GM23338 (cell line): Measurements from ENCODE around the gene ORC4. TPM values are rescaled to one million over a fixed set of nuclear protein-coding genes. Genes with fewer than 3 reads are reported as not detected.

ENCODE experiments used
- ATAC-seq: fragments of 200-7000 bp; cut with Tn5 transposase; 3 replicates; pipeline ENCODE4 v1.9.1; 2020
- DNase-seq: peaks from one replicate; pipeline ENCODE4 v3.0.0-alpha.2; 2015; ENCODE audit warnings: low spot score
- H2AFZ ChIP-seq: fragments of 200-600 bp; sonication (generic); 2 replicates; pipeline ENCODE4 v1.8.0; 2016; ENCODE audit warnings: antibody characterized with exemption, mild to moderate bottlenecking, moderate library complexity
- H3F3A ChIP-seq: fragments of 200-600 bp; sonication (generic); replicated peaks from 2 replicates; pipeline ENCODE4 v1.8.0; 2017; ENCODE audit warnings: antibody characterized with exemption, mixed run types, low read depth
- H3K27ac ChIP-seq: fragments of 200-600 bp; sonication (generic); 2 replicates; pipeline ENCODE4 v1.6.1; 2016; ENCODE audit warnings: low read depth
- H3K27me3 ChIP-seq: fragments of 200-600 bp; sonication (generic); 2 replicates; pipeline ENCODE4 v1.8.0; 2016; ENCODE audit warnings: mild to moderate bottlenecking, mixed run types, moderate library complexity; ENCODE audit not compliant: insufficient read depth
- H3K36me3 ChIP-seq: fragments of 200-600 bp; sonication (generic); 2 replicates; pipeline ENCODE4 v1.8.0; 2016; ENCODE audit warnings: mild to moderate bottlenecking; ENCODE audit not compliant: insufficient read depth
- H3K4me1 ChIP-seq: fragments of 200-600 bp; sonication (generic); 2 replicates; pipeline ENCODE4 v1.8.0; 2016; ENCODE audit warnings: mild to moderate bottlenecking, moderate library complexity; ENCODE audit not compliant: insufficient read depth
- H3K4me2 ChIP-seq: fragments of 200-600 bp; sonication (generic); 2 replicates; pipeline ENCODE4 v1.7.1; 2017; ENCODE audit warnings: mixed run types
- H3K4me3 ChIP-seq: fragments of 200-600 bp; sonication (generic); 2 replicates; pipeline ENCODE4 v1.6.1; 2016; ENCODE audit warnings: mixed run types
- H3K79me2 ChIP-seq: fragments of 200-600 bp; sonication (generic); replicated peaks from 2 replicates; pipeline ENCODE4 v1.8.0; 2017; ENCODE audit warnings: mild to moderate bottlenecking; ENCODE audit not compliant: insufficient read depth
- H3K9me2 ChIP-seq: fragments of 200-600 bp; sonication (generic); 2 replicates; pipeline ENCODE4 v1.8.0; 2017; ENCODE audit not compliant: insufficient read depth
- H4K20me1 ChIP-seq: fragments of 200-600 bp; sonication (generic); replicated peaks from 2 replicates; pipeline ENCODE4 v1.8.0; 2017; ENCODE audit warnings: mild to moderate bottlenecking; ENCODE audit not compliant: insufficient read depth
- H3K27ac Mint-ChIP-seq: 2 replicates; pipeline ENCODE4 v1.8.0; 2020; ENCODE audit warnings: inconsistent platforms, mild to moderate bottlenecking, moderate library complexity, mixed read lengths
- H3K27me3 Mint-ChIP-seq: 3 replicates; pipeline ENCODE4 v1.8.0; 2022; ENCODE audit warnings: low read depth, mild to moderate bottlenecking, moderate library complexity, mixed read lengths, inconsistent platforms; ENCODE audit not compliant: insufficient read depth, poor library complexity
- H3K36me3 Mint-ChIP-seq: 3 replicates; pipeline ENCODE4 v1.8.0; 2021; ENCODE audit warnings: low read depth, mild to moderate bottlenecking, inconsistent platforms, moderate library complexity, mixed read lengths
- H3K4me1 Mint-ChIP-seq: 3 replicates; pipeline ENCODE4 v1.8.0; 2020; ENCODE audit warnings: mild to moderate bottlenecking, inconsistent platforms, mixed read lengths
- H3K4me3 Mint-ChIP-seq: 3 replicates; pipeline ENCODE4 v1.8.0; 2021; ENCODE audit warnings: moderate library complexity, mild to moderate bottlenecking, inconsistent platforms, mixed read lengths
- H3K9me3 Mint-ChIP-seq: 3 replicates; pipeline ENCODE4 v1.8.0; 2020; ENCODE audit warnings: moderate library complexity, mild to moderate bottlenecking, inconsistent platforms, mixed read lengths
- CREB1 ChIP-seq: fragments of 250-450 bp; sonication (Bioruptor Pico); IDR thresholded peaks from 2 replicates; pipeline ENCODE4 v1.5.0; 2020; ENCODE audit warnings: low read depth, mild to moderate bottlenecking, moderate library complexity
- CTCF ChIP-seq, 2 experiments: fragments of 200-600 bp in 1 of 2; sonication (generic) in 1 of 2; conservative IDR thresholded peaks; 2 replicates each; pipeline versions ENCODE4 v1.5.1 to v1.6.1; 2016 to 2017; ENCODE audit warnings: antibody characterized with exemption in 2 of 2, low read depth in 2 of 2, mild to moderate bottlenecking in 2 of 2, moderate library complexity in 1 of 2
- JUNB ChIP-seq: IDR thresholded peaks from one replicate; pipeline ENCODE4 v1.6.1; 2016; ENCODE audit warnings: antibody characterized with exemption; ENCODE audit not compliant: unreplicated experiment
- NANOG ChIP-seq: IDR thresholded peaks from 2 replicates; pipeline ENCODE4 v1.6.1; 2016; ENCODE audit warnings: antibody characterized with exemption, borderline replicate concordance
- POLR2AphosphoS5 ChIP-seq: IDR thresholded peaks from 2 replicates; pipeline ENCODE4 v1.6.1; 2016; ENCODE audit warnings: antibody characterized with exemption, low read depth
- STAT1 ChIP-seq: IDR thresholded peaks from one replicate; pipeline ENCODE4 v1.6.1; 2016; ENCODE audit warnings: antibody characterized with exemption; ENCODE audit not compliant: unreplicated experiment
- ZNF114 ChIP-seq: fragments of 250-450 bp; sonication (Bioruptor Pico); IDR thresholded peaks from 2 replicates; pipeline ENCODE4 v1.5.0; 2020; ENCODE audit warnings: mild to moderate bottlenecking, moderate library complexity
- ZNF331 ChIP-seq: fragments of 250-450 bp; sonication (Bioruptor Pico); IDR thresholded peaks from 2 replicates; pipeline ENCODE4 v1.5.0; 2020; ENCODE audit warnings: low read depth, mild to moderate bottlenecking, moderate library complexity
- polyA plus RNA-seq: library from polyadenylated mRNA; unstranded; fragments of >200 nt; fragmentation: Nextera tagmentation; extraction: Ambion mirVana; gene quantifications from 2 replicates; pipeline ENCODE4 v1.2.1, GENCODE V29; 2016
- total RNA-seq: library from RNA; depleted of rRNA; stranded (reverse); fragments of >200 nt; shearing (Covaris generic); gene quantifications from 2 replicates; pipeline ENCODE4 v1.2.3, GENCODE V29; 2014
- TF ChIP-seq, protein P1 (sequence below): IDR thresholded peaks from one replicate; pipeline ENCODE4 v1.6.1; 2018; ENCODE audit warnings: antibody characterized with exemption; ENCODE audit not compliant: unreplicated experiment

Gene ORC4
- total and polyA plus RNA-seq, 2 experiments from 2014 or later: 47.5 to 177 TPM

DNA sequence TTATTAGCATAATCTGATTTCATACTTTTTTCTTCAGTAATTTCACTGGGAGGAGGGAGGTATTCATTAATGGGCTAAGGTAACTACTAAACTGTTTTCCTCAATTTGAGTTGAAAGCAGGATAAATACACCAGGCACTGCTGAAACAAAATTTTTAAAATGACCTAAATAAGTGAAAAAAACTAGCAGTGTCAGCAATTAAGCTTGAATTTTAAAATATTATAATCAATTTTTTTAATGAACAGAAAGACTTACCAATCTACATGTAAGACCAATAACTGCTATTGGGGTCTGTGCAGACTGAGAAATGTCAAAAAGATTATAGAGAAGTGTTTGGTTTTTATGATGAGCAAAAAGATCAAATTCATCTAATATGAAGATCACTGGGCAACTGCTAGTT, 68.4 kb downstream of the ORC4 start (continued):
- TF ChIP-seq, protein P1, sequence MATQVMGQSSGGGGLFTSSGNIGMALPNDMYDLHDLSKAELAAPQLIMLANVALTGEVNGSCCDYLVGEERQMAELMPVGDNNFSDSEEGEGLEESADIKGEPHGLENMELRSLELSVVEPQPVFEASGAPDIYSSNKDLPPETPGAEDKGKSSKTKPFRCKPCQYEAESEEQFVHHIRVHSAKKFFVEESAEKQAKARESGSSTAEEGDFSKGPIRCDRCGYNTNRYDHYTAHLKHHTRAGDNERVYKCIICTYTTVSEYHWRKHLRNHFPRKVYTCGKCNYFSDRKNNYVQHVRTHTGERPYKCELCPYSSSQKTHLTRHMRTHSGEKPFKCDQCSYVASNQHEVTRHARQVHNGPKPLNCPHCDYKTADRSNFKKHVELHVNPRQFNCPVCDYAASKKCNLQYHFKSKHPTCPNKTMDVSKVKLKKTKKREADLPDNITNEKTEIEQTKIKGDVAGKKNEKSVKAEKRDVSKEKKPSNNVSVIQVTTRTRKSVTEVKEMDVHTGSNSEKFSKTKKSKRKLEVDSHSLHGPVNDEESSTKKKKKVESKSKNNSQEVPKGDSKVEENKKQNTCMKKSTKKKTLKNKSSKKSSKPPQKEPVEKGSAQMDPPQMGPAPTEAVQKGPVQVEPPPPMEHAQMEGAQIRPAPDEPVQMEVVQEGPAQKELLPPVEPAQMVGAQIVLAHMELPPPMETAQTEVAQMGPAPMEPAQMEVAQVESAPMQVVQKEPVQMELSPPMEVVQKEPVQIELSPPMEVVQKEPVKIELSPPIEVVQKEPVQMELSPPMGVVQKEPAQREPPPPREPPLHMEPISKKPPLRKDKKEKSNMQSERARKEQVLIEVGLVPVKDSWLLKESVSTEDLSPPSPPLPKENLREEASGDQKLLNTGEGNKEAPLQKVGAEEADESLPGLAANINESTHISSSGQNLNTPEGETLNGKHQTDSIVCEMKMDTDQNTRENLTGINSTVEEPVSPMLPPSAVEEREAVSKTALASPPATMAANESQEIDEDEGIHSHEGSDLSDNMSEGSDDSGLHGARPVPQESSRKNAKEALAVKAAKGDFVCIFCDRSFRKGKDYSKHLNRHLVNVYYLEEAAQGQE: no peak
- TF ChIP-seq JUNB (no peak), ZNF331 (CRISPR knock-in tag) (no peak), STAT1 (no peak), NANOG (no peak), CREB1 (no peak), POLR2AphosphoS5 (no peak), ZNF114 (no peak)

- Mint-ChIP-seq H3K9me3 (no peaks in the 10 kb centered on the region), H3K27me3 (no peaks in the 10 kb centered on the region), H3K4me1 (no peaks in the 10 kb centered on the region), H3K4me3 (no peak overlapping the region), H3K27ac (no peak overlapping the region), H3K36me3 (peaks cover 15% of the 10 kb centered on the region; the same call in 2 of the 3 replicates)
- H3K4me1 ChIP-seq: no peaks in the 10 kb centered on the region
- DNase-seq: peak; percentile 32
- no peak for TF ChIP-seq CTCF (conservative IDR thresholded peaks at IDR 0.05; ENCODE audit: low read depth in 2 of 2)
- TF ChIP-seq, protein P1: peak; percentile 72
- no peak for TF ChIP-seq NANOG
- H3K27me3 ChIP-seq: no peaks in the 10 kb centered on the region
- no peak overlapping the region for H2AFZ ChIP-seq
- H3K9me2 ChIP-seq: no peaks in the 10 kb centered on the region
- peaks cover 9% of the 10 kb centered on the region for H3K36me3 ChIP-seq
- H3K4me3 ChIP-seq: no peak overlapping the region
- no peaks in the 10 kb centered on the region for H4K20me1 ChIP-seq
- no peak overlapping the region for H3K27ac ChIP-seq
- no peak overlapping the region for H3K4me2 ChIP-seq
- H3K79me2 ChIP-seq: no peaks in the 10 kb centered on the region
- no peaks in the 10 kb centered on the region for H3F3A ChIP-seq
- peak; percentile 49 for ATAC-seq
These were observed 74.9 kb downstream of the ORC4 start for GRCh38 chr2:147945660-147946059.
